Measurements from ENCODE around the gene PRRG2. TPM values are rescaled to one million over a fixed set of nuclear protein-coding genes. Genes with fewer than 3 reads are reported as not detected.
A peak's percentile ranks its signal among the peaks of the same experiment; 100 is the strongest.
"Not testable (repeated sequence)": the region's sequence is repeated elsewhere in the genome, so short reads cannot be mapped to it uniquely, and the experiment has no call there.

The PRRG2 gene
- total RNA-seq, 1 donor: 0.43 TPM

- TF ChIP-seq CTCF (IDR thresholded peaks at IDR 0.05; ENCODE audit: insufficient read depth, low read depth, low read length): no peak
- DNase-seq (ENCODE audit: low read depth): no peak
- H3K4me3 ChIP-seq (ENCODE audit: low read depth, low read length): no peak overlapping the region
Measured at GRCh38 chr19:49631610-49632192, 50.6 kb downstream of the PRRG2 start.

GRCh38 chr19:49632576-49632975 lies 51.5 kb downstream of the PRRG2 start:
- no peak for TF ChIP-seq CTCF (IDR thresholded peaks at IDR 0.05; ENCODE audit: insufficient read depth, low read depth, low read length)
- no peak for DNase-seq (ENCODE audit: low read depth)

GRCh38 chr19:49633273-49633672 lies 52.2 kb downstream of the PRRG2 start:
- DNase-seq (ENCODE audit: low read depth): peak; percentile 36

More at GRCh38 chr19:49632576-49632975, 51.5 kb downstream of the PRRG2 start:
- H3K4me3 ChIP-seq (ENCODE audit: low read depth, low read length): no peak overlapping the region

GRCh38 chr19:49635530-49636232 lies 54.6 kb downstream of the PRRG2 start:
- no peak for DNase-seq (ENCODE audit: low read depth)
- peak; percentile 14 for TF ChIP-seq CTCF (IDR thresholded peaks at IDR 0.05; ENCODE audit: insufficient read depth, low read depth, low read length)
- no peak overlapping the region for H3K4me3 ChIP-seq (ENCODE audit: low read depth, low read length)

More at GRCh38 chr19:49633273-49633672, 52.2 kb downstream of the PRRG2 start:
- not testable (repeated sequence) for H3K4me3 ChIP-seq (ENCODE audit: low read depth, low read length)

- TF ChIP-seq CTCF (IDR thresholded peaks at IDR 0.05; ENCODE audit: insufficient read depth, low read depth, low read length): no peak
- DNase-seq (ENCODE audit: low read depth): no peak
- H3K4me3 ChIP-seq (ENCODE audit: low read depth, low read length): no peak overlapping the region
Measured at GRCh38 chr19:49636233-49636932, 55.3 kb downstream of the PRRG2 start.

GRCh38 chr19:49637821-49638738 lies 57.0 kb downstream of the PRRG2 start:
- peak; percentile 84 for DNase-seq (ENCODE audit: low read depth)
- peak overlapping the region; percentile 84 for H3K4me3 ChIP-seq (ENCODE audit: low read depth, low read length)
- TF ChIP-seq CTCF (IDR thresholded peaks at IDR 0.05; ENCODE audit: insufficient read depth, low read depth, low read length): no peak
